Choroid plexus epithelial cell (primary cell): ENCODE results near the gene OR4E2.
"Not testable (repeated sequence)": the region's sequence is repeated elsewhere in the genome, so short reads cannot be mapped to it uniquely, and the experiment has no call there.

ENCODE experiments used
- DNase-seq: peaks from one replicate; pipeline ENCODE4 v3.0.0-alpha.2; 2010; ENCODE audit warnings: low read depth
- H3K4me3 ChIP-seq: 2 replicates; pipeline ENCODE4 v1.5.1; 2011; ENCODE audit warnings: low read depth, mild to moderate bottlenecking, control low read depth, low read length, moderate library complexity
- TF ChIP-seq, protein P1 (sequence below): conservative IDR thresholded peaks from 2 replicates; pipeline ENCODE4 v1.5.1; 2011; ENCODE audit warnings: low read depth, mild to moderate bottlenecking, control low read depth, inconsistent platforms, low read length, moderate library complexity

OR4E2 gene

GRCh38 chr14:21653331-21653885 is at the start of gene OR4E2:
Gene OR4E2 (plus strand): TSS chr14:21653835. CDS start chr14:21665083, 11,248 bp downstream.
- H3K4me3 ChIP-seq = no peak within 1 kb of the TSS
- TF ChIP-seq, protein P1, sequence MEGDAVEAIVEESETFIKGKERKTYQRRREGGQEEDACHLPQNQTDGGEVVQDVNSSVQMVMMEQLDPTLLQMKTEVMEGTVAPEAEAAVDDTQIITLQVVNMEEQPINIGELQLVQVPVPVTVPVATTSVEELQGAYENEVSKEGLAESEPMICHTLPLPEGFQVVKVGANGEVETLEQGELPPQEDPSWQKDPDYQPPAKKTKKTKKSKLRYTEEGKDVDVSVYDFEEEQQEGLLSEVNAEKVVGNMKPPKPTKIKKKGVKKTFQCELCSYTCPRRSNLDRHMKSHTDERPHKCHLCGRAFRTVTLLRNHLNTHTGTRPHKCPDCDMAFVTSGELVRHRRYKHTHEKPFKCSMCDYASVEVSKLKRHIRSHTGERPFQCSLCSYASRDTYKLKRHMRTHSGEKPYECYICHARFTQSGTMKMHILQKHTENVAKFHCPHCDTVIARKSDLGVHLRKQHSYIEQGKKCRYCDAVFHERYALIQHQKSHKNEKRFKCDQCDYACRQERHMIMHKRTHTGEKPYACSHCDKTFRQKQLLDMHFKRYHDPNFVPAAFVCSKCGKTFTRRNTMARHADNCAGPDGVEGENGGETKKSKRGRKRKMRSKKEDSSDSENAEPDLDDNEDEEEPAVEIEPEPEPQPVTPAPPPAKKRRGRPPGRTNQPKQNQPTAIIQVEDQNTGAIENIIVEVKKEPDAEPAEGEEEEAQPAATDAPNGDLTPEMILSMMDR = no peak
- DNase-seq = no peak

GRCh38 chr14:21612324-21612723 is 41.3 kb upstream of the OR4E2 start:
- DNase-seq = no peak
- no peak overlapping the region for H3K4me3 ChIP-seq
- TF ChIP-seq, protein P1 = no peak

GRCh38 chr14:21614240-21614639 is 39.4 kb upstream of the OR4E2 start:
- H3K4me3 ChIP-seq = no peak overlapping the region
- no peak for DNase-seq
- TF ChIP-seq, protein P1 = no peak

- no peak for DNase-seq
- H3K4me3 ChIP-seq = no peak overlapping the region
- TF ChIP-seq, protein P1 = no peak
These were observed 36.0 kb upstream of the OR4E2 start for GRCh38 chr14:21617614-21618013.

DNA sequence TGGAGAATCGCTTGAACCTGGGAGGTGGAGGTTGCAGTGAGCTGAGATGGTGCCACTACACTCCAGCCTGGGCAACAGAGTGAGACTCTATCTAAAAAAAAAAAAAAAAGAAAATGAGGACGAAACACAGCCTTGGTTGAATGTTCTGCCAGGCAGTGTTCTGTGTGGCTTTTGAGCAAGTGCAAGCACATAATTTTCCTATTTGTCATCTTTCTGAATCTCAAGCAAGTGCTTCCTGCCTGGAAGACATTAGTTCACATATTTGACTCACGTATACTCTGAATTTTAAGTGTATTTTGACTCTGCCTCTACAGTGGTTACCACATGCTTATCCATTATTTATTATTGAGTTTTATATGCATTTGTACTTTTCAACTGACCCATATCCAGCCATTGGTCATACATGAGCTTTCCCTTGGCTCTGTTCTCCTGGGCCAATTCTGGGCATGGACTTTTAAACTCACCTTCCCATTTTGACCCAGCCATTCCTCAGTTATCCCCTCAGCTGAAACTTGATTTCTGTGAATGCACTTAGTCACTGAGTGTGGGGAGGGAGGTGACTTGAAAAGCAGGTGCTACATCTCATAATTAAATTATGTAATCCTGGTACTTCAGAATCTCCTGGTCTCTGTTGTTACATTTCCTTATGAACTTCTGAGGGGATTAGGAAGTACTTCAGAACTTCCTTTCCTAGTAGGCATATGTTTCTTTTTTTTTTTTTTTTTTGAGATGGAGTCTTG is 27.0 kb upstream of the OR4E2 start:
- DNase-seq = peak; percentile 71
- TF ChIP-seq, protein P1 = no peak
- H3K4me3 ChIP-seq = no peak overlapping the region

- not testable (repeated sequence) for DNase-seq
These were observed 23.1 kb upstream of the OR4E2 start for GRCh38 chr14:21630503-21630902.

DNA sequence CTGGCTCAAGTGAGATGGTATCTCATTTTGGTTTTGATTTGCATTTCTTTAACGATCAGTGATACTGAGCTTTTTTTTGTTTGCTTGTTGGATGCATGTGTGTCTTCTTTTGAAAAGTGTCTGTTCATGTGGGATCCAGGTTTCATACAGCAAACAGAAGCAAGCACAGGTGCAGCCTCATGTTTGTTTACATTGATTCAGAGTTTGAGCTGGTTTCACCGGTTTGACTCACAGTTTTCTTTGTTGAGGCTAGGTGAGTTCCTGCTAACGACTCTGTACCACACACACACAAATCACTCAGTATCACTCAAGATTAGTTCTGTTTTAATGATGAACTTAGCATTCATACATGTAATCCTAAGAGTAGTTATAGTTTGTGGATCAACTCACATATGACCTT is 22.6 kb upstream of the OR4E2 start:
- TF ChIP-seq, protein P1 = no peak
- H3K4me3 ChIP-seq = no peak overlapping the region
- DNase-seq = no peak

More at GRCh38 chr14:21630503-21630902, 23.1 kb upstream of the OR4E2 start:
- not testable (repeated sequence) for H3K4me3 ChIP-seq
